Stimulated activated CD4-positive, alpha-beta T cell treated with anti-CD3 and anti-CD28 coated beads, TNF-alpha, amount 100 ng/mL, for 4 hours (primary cell): ENCODE data around the gene RBM10.

Experiments
- DNase-seq, 3 experiments: peaks; one replicate each; pipeline ENCODE4 v3.0.0-alpha.2; 2020; ENCODE audit warnings: low read depth in 3 of 3

The RBM10 gene

GRCh38 chrX:47194194-47194787 lies 49.3 kb downstream of the RBM10 start:
- no peak for DNase-seq

GRCh38 chrX:47196098-47196497 lies 51.1 kb downstream of the RBM10 start:
- DNase-seq: no peak

GRCh38 chrX:47197526-47197925 lies 52.5 kb downstream of the RBM10 start:
- DNase-seq: no peak

- DNase-seq: no peak
Measured at GRCh38 chrX:47198026-47198686, 53.1 kb downstream of the RBM10 start.

GRCh38 chrX:47198687-47199080 lies 53.7 kb downstream of the RBM10 start:
- no peak for DNase-seq

- no peak for DNase-seq
Measured at GRCh38 chrX:47199286-47199685, 54.3 kb downstream of the RBM10 start.

- no peak for DNase-seq
Measured at GRCh38 chrX:47200385-47201150, 55.5 kb downstream of the RBM10 start.

- DNase-seq: no peak
Measured at GRCh38 chrX:47201345-47201944, 56.4 kb downstream of the RBM10 start.

- no peak for DNase-seq
Measured at GRCh38 chrX:47202316-47202715, 57.3 kb downstream of the RBM10 start.

GRCh38 chrX:47202877-47203276 lies 57.9 kb downstream of the RBM10 start:
- no peak for DNase-seq

- DNase-seq: no peak
Measured at GRCh38 chrX:47204970-47205369, 59.9 kb downstream of the RBM10 start.

GRCh38 chrX:47206316-47206715 lies 61.3 kb downstream of the RBM10 start:
- DNase-seq: no peak

GRCh38 chrX:47208108-47208507 lies 63.1 kb downstream of the RBM10 start:
- DNase-seq: no peak

- no peak for DNase-seq
Measured at GRCh38 chrX:47209508-47210238, 64.7 kb downstream of the RBM10 start.

- DNase-seq: no peak
Measured at GRCh38 chrX:47210661-47211425, 65.8 kb downstream of the RBM10 start.

- no peak for DNase-seq
Measured at GRCh38 chrX:47212381-47213293, 67.6 kb downstream of the RBM10 start.

- DNase-seq: no peak
Measured at GRCh38 chrX:47214435-47215077, 69.5 kb downstream of the RBM10 start.

- no peak for DNase-seq
Measured at GRCh38 chrX:47215291-47215900, 70.4 kb downstream of the RBM10 start.

- no peak for DNase-seq
Measured at GRCh38 chrX:47216393-47216925, 71.4 kb downstream of the RBM10 start.
